Mesothelial cell of epicardium (in vitro differentiated cells): ENCODE measurements around the gene CEACAM1. TPM values are rescaled to one million over a fixed set of nuclear protein-coding genes. Genes with fewer than 3 reads are reported as not detected.
"Not testable (repeated sequence)": the region's sequence is repeated elsewhere in the genome, so short reads cannot be mapped to it uniquely, and the experiment has no call there.

Experiments
- DNase-seq, 2 experiments: peaks; one replicate each; pipeline ENCODE4 v3.0.0; 2021; ENCODE audit warnings: low spot score in 2 of 2; ENCODE audit not compliant: unreplicated experiment in 2 of 2
- H3K27ac Mint-ChIP-seq: 2 replicates; pipeline ENCODE4 v1.8.0; 2021; ENCODE audit warnings: mixed read lengths
- H3K27me3 Mint-ChIP-seq: 2 replicates; pipeline ENCODE4 v1.8.0; 2021; ENCODE audit warnings: low read depth, mixed read lengths
- H3K36me3 Mint-ChIP-seq: 2 replicates; pipeline ENCODE4 v1.8.0; 2021; ENCODE audit warnings: mixed read lengths
- H3K4me1 Mint-ChIP-seq: 2 replicates; pipeline ENCODE4 v1.8.0; 2021; ENCODE audit warnings: mixed read lengths
- H3K4me3 Mint-ChIP-seq: 2 replicates; pipeline ENCODE4 v1.8.0; 2021; ENCODE audit warnings: mild to moderate bottlenecking, moderate library complexity, mixed read lengths
- H3K9me3 Mint-ChIP-seq: 2 replicates; pipeline ENCODE4 v1.8.0; 2021; ENCODE audit warnings: mixed read lengths
- CTCF ChIP-seq: fragments of 200-600 bp; sonication (generic); IDR thresholded peaks from one replicate; pipeline ENCODE4 v1.5.0; 2021; ENCODE audit warnings: antibody characterized with exemption; ENCODE audit not compliant: unreplicated experiment
- total RNA-seq: library from RNA; stranded (reverse); gene quantifications from 3 replicates; pipeline ENCODE4 v1.2.1, GENCODE V29; 2021

CEACAM1 gene
- total RNA-seq, 1 donor from 2014 or later = 1.3 TPM

GRCh38 chr19:42546831-42547500 is 18.7 kb upstream of the CEACAM1 start:
- Mint-ChIP-seq H3K4me3 (no peak overlapping the region), H3K4me1 (no peaks in the 10 kb centered on the region), H3K9me3 (peaks cover 11% of the 10 kb centered on the region), H3K27me3 (peaks cover 8% of the 10 kb centered on the region), H3K27ac (no peak overlapping the region), H3K36me3 (no peaks in the 10 kb centered on the region)
- TF ChIP-seq CTCF = no peak
- DNase-seq = no peak

GRCh38 chr19:42544146-42544545 is 15.9 kb upstream of the CEACAM1 start:
- peaks cover 6% of the 10 kb centered on the region for H3K27me3 Mint-ChIP-seq
- H3K27ac Mint-ChIP-seq = no peak overlapping the region
- no peak overlapping the region for H3K4me3 Mint-ChIP-seq
- peaks cover 4% of the 10 kb centered on the region for H3K4me1 Mint-ChIP-seq
- DNase-seq = no peak
- TF ChIP-seq CTCF = no peak
- H3K36me3 Mint-ChIP-seq = no peaks in the 10 kb centered on the region
- peaks cover 6% of the 10 kb centered on the region for H3K9me3 Mint-ChIP-seq

GRCh38 chr19:42542791-42543190 is 14.5 kb upstream of the CEACAM1 start:
- Mint-ChIP-seq H3K27ac (no peak overlapping the region), H3K27me3 (peaks cover 6% of the 10 kb centered on the region), H3K4me1 (peaks cover 4% of the 10 kb centered on the region), H3K36me3 (no peaks in the 10 kb centered on the region), H3K4me3 (no peak overlapping the region), H3K9me3 (no peaks in the 10 kb centered on the region)
- no peak for TF ChIP-seq CTCF
- no peak for DNase-seq

- Mint-ChIP-seq H3K36me3 (no peaks in the 10 kb centered on the region), H3K4me1 (peaks cover 4% of the 10 kb centered on the region), H3K27me3 (no peaks in the 10 kb centered on the region), H3K9me3 (no peaks in the 10 kb centered on the region), H3K27ac (no peak overlapping the region), H3K4me3 (no peak overlapping the region)
- DNase-seq = no peak
- TF ChIP-seq CTCF = no peak
Observed at GRCh38 chr19:42540071-42540553, 11.8 kb upstream of the CEACAM1 start.

- no peak for TF ChIP-seq CTCF
- DNase-seq = no peak
- no peaks in the 10 kb centered on the region for H3K9me3 Mint-ChIP-seq
- H3K36me3 Mint-ChIP-seq = no peaks in the 10 kb centered on the region
- H3K4me3 Mint-ChIP-seq = no peak overlapping the region
- no peak overlapping the region for H3K27ac Mint-ChIP-seq
- H3K27me3 Mint-ChIP-seq = no peaks in the 10 kb centered on the region
- peaks cover 4% of the 10 kb centered on the region for H3K4me1 Mint-ChIP-seq
Observed at GRCh38 chr19:42538841-42539709, 10.8 kb upstream of the CEACAM1 start.

GRCh38 chr19:42535276-42535675 is 7.0 kb upstream of the CEACAM1 start:
- not testable (repeated sequence) for H3K9me3 Mint-ChIP-seq, DNase-seq, H3K36me3 Mint-ChIP-seq, H3K27me3 Mint-ChIP-seq, H3K4me3 Mint-ChIP-seq, H3K27ac Mint-ChIP-seq, H3K4me1 Mint-ChIP-seq
